Activated CD4-positive, alpha-beta T cell treated with anti-CD3 and anti-CD28 coated beads, Interleukin-2, amount 10 ng/mL, durations not matched to agents 7 days and 5 days (primary cell): ENCODE measurements around the gene PDCD6IP. TPM values are rescaled to one million over a fixed set of nuclear protein-coding genes. Genes with fewer than 3 reads are reported as not detected.
"Not testable (repeated sequence)": the region's sequence is repeated elsewhere in the genome, so short reads cannot be mapped to it uniquely, and the experiment has no call there.

Experiments used
- CTCF ChIA-PET: fragments of 350-600 bp; sonication (Branson Sonifier 250); formaldehyde crosslinking; loops from one replicate; lab custom pipeline; 2021; ENCODE audit warnings: antibody characterized with exemption; lab: Charles Lee
- POLR2A ChIA-PET: fragments of 350-600 bp; sonication (Branson Sonifier 250); formaldehyde crosslinking; loops from one replicate; lab custom pipeline; 2021; ENCODE audit warnings: antibody characterized with exemption; lab: Charles Lee
- DNase-seq: peaks from one replicate; pipeline ENCODE4 v3.0.0-alpha.2; 2020
- H3K27ac Mint-ChIP-seq: one replicate; pipeline ENCODE4 v1.8.0; 2021; ENCODE audit warnings: mild to moderate bottlenecking, moderate library complexity, mixed read lengths
- H3K27me3 Mint-ChIP-seq: one replicate; pipeline ENCODE4 v1.8.0; 2021; ENCODE audit warnings: mixed read lengths
- H3K36me3 Mint-ChIP-seq: one replicate; pipeline ENCODE4 v1.8.0; 2021; ENCODE audit warnings: low read depth, mixed read lengths
- H3K4me1 Mint-ChIP-seq: one replicate; pipeline ENCODE4 v1.8.0; 2021; ENCODE audit warnings: mixed read lengths
- H3K4me3 Mint-ChIP-seq: one replicate; pipeline ENCODE4 v1.8.0; 2021; ENCODE audit warnings: mild to moderate bottlenecking, moderate library complexity, mixed read lengths
- H3K9me3 Mint-ChIP-seq: one replicate; pipeline ENCODE4 v1.8.0; 2021; ENCODE audit warnings: mixed read lengths
- total RNA-seq, 2 experiments: library from RNA; stranded (reverse); gene quantifications; one replicate each; pipeline ENCODE4 v1.2.3, GENCODE V29; 2021

Gene PDCD6IP
- 100 to 1,000 TPM; 164 to 193 TPM for total RNA-seq

- H3K4me1 Mint-ChIP-seq: peaks cover 52% of the 10 kb centered on the region
- H3K27ac Mint-ChIP-seq: peak within 1 kb of the TSS; percentile 97
- peaks cover 28% of the 10 kb centered on the region for H3K36me3 Mint-ChIP-seq
- peak; percentile 90 for DNase-seq
- ChIA-PET CTCF (interaction anchor here (0.6 to 1.9 kb wide), 6 partner anchors 8 to 729 kb away, joined by 3 to 13 read pairs (median 3); no protein-coding TSS in a partner anchor), POLR2A (interaction anchor here (0.5 to 0.6 kb wide), 3 partner anchors 152 to 365 kb away, joined by 3 to 11 read pairs (median 6); no protein-coding TSS in a partner anchor)
- H3K4me3 Mint-ChIP-seq: peak within 1 kb of the TSS; percentile 96
- peaks cover 5% of the 10 kb centered on the region for H3K9me3 Mint-ChIP-seq
- H3K27me3 Mint-ChIP-seq: no peaks in the 10 kb centered on the region
Measured at GRCh38 chr3:33798418-33799201, at the start of gene PDCD6IP. Gene PDCD6IP (plus strand): TSS chr3:33798630. CDS start chr3:33798729, 99 bp downstream.

GRCh38 chr3:33749546-33750210, 48.8 kb upstream of the PDCD6IP start:
- no peaks in the 10 kb centered on the region for H3K4me1 Mint-ChIP-seq
- H3K36me3 Mint-ChIP-seq: peaks cover 4% of the 10 kb centered on the region
- DNase-seq: no peak
- no peak overlapping the region for H3K27ac Mint-ChIP-seq
- POLR2A ChIA-PET: no interaction called here
- H3K27me3 Mint-ChIP-seq: peaks cover 2% of the 10 kb centered on the region
- H3K9me3 Mint-ChIP-seq: peaks cover 11% of the 10 kb centered on the region
- CTCF ChIA-PET: no interaction called here
- H3K4me3 Mint-ChIP-seq: no peak overlapping the region

GRCh38 chr3:33750211-33750548, 48.2 kb upstream of the PDCD6IP start:
- Mint-ChIP-seq H3K4me1 (no peaks in the 10 kb centered on the region), H3K4me3 (no peak overlapping the region), H3K36me3 (peaks cover 4% of the 10 kb centered on the region), H3K9me3 (peaks cover 16% of the 10 kb centered on the region), H3K27me3 (peaks cover 2% of the 10 kb centered on the region), H3K27ac (no peak overlapping the region)
- ChIA-PET POLR2A (no interaction called here), CTCF (interaction anchor here (0.6 kb wide), 1 partner anchor 377 kb away, joined by 3 read pairs; no protein-coding TSS in a partner anchor)
- no peak for DNase-seq

- H3K4me3 Mint-ChIP-seq: no peak overlapping the region
- H3K27ac Mint-ChIP-seq: no peak overlapping the region
- no peaks in the 10 kb centered on the region for H3K4me1 Mint-ChIP-seq
- peaks cover 2% of the 10 kb centered on the region for H3K27me3 Mint-ChIP-seq
- H3K36me3 Mint-ChIP-seq: peaks cover 4% of the 10 kb centered on the region
- ChIA-PET POLR2A (interaction anchor here (0.6 kb wide), 1 partner anchor 394 kb away, joined by 4 read pairs; no protein-coding TSS in a partner anchor), CTCF (interaction anchor here (0.6 kb wide), 1 partner anchor 745 kb away, joined by 6 read pairs; no protein-coding TSS in a partner anchor)
- DNase-seq: no peak
- peaks cover 16% of the 10 kb centered on the region for H3K9me3 Mint-ChIP-seq
Measured at GRCh38 chr3:33751336-33751735, 47.1 kb upstream of the PDCD6IP start.

- H3K9me3 Mint-ChIP-seq: peaks cover 19% of the 10 kb centered on the region
Measured at GRCh38 chr3:33754391-33754790, 44.0 kb upstream of the PDCD6IP start.

GRCh38 chr3:33758281-33758680, 40.1 kb upstream of the PDCD6IP start:
- CTCF ChIA-PET: no interaction called here
- H3K4me1 Mint-ChIP-seq: peaks cover 1% of the 10 kb centered on the region

More at GRCh38 chr3:33754391-33754790, 44.0 kb upstream of the PDCD6IP start:
- DNase-seq, H3K4me3 Mint-ChIP-seq, CTCF ChIA-PET, H3K27me3 Mint-ChIP-seq, H3K27ac Mint-ChIP-seq, H3K36me3 Mint-ChIP-seq, H3K4me1 Mint-ChIP-seq, POLR2A ChIA-PET: not testable (repeated sequence)

GRCh38 chr3:33758864-33759263, 39.6 kb upstream of the PDCD6IP start:
- POLR2A ChIA-PET: no interaction called here
- Mint-ChIP-seq H3K4me3 (no peak overlapping the region), H3K27me3 (peaks cover 6% of the 10 kb centered on the region), H3K4me1 (peaks cover 1% of the 10 kb centered on the region), H3K36me3 (peaks cover 4% of the 10 kb centered on the region), H3K9me3 (peaks cover 15% of the 10 kb centered on the region), H3K27ac (no peak overlapping the region)
- no peak for DNase-seq
- CTCF ChIA-PET: no interaction called here

More at GRCh38 chr3:33758281-33758680, 40.1 kb upstream of the PDCD6IP start:
- Mint-ChIP-seq H3K27me3 (peaks cover 5% of the 10 kb centered on the region), H3K9me3 (peaks cover 15% of the 10 kb centered on the region), H3K27ac (no peak overlapping the region), H3K4me3 (no peak overlapping the region), H3K36me3 (peaks cover 4% of the 10 kb centered on the region)
- POLR2A ChIA-PET: no interaction called here
- DNase-seq: no peak

- POLR2A ChIA-PET: no interaction called here
- CTCF ChIA-PET: interaction anchor here (0.6 to 0.7 kb wide), 2 partner anchors 8 to 163 kb away, joined by 3 to 6 read pairs; no protein-coding TSS in a partner anchor
- Mint-ChIP-seq H3K4me3 (no peak overlapping the region), H3K36me3 (no peaks in the 10 kb centered on the region), H3K4me1 (no peaks in the 10 kb centered on the region), H3K27me3 (peaks cover 6% of the 10 kb centered on the region), H3K27ac (no peak overlapping the region), H3K9me3 (no peaks in the 10 kb centered on the region)
- DNase-seq: no peak
Measured at GRCh38 chr3:33768578-33769330, 29.7 kb upstream of the PDCD6IP start.

- no peaks in the 10 kb centered on the region for H3K9me3 Mint-ChIP-seq
- ChIA-PET CTCF (interaction anchor here (2.2 kb wide), 1 partner anchor 13 kb away, joined by 12 read pairs; no protein-coding TSS in a partner anchor), POLR2A (no interaction called here)
- DNase-seq: no peak
- no peak overlapping the region for H3K27ac Mint-ChIP-seq
- no peak overlapping the region for H3K4me3 Mint-ChIP-seq
- H3K27me3 Mint-ChIP-seq: peaks cover 2% of the 10 kb centered on the region
- H3K4me1 Mint-ChIP-seq: no peaks in the 10 kb centered on the region
- no peaks in the 10 kb centered on the region for H3K36me3 Mint-ChIP-seq
Measured at GRCh38 chr3:33773637-33774036, 24.8 kb upstream of the PDCD6IP start.

GRCh38 chr3:33775363-33775762, 23.1 kb upstream of the PDCD6IP start:
- no peaks in the 10 kb centered on the region for H3K9me3 Mint-ChIP-seq
- no peak for DNase-seq
- H3K4me1 Mint-ChIP-seq: no peaks in the 10 kb centered on the region
- H3K27me3 Mint-ChIP-seq: peaks cover 2% of the 10 kb centered on the region
- CTCF ChIA-PET: interaction anchor here (1.0 to 2.2 kb wide), 4 partner anchors 9 to 335 kb away, joined by 3 to 12 read pairs (median 6); partner anchors contain the start of gene UBP1
- no peak overlapping the region for H3K27ac Mint-ChIP-seq
- POLR2A ChIA-PET: no interaction called here
- no peak overlapping the region for H3K4me3 Mint-ChIP-seq
- no peaks in the 10 kb centered on the region for H3K36me3 Mint-ChIP-seq

GRCh38 chr3:33777996-33778395, 20.4 kb upstream of the PDCD6IP start:
- Mint-ChIP-seq H3K36me3 (no peaks in the 10 kb centered on the region), H3K9me3 (no peaks in the 10 kb centered on the region), H3K4me3 (no peak overlapping the region), H3K27ac (no peak overlapping the region), H3K27me3 (peaks cover under 1% of the 10 kb centered on the region), H3K4me1 (no peaks in the 10 kb centered on the region)
- POLR2A ChIA-PET: no interaction called here
- CTCF ChIA-PET: interaction anchor here (0.6 to 1.4 kb wide), 3 partner anchors 9 to 406 kb away, joined by 4 to 11 read pairs (median 5); no protein-coding TSS in a partner anchor
- DNase-seq: no peak

GRCh38 chr3:33779751-33780150, 18.7 kb upstream of the PDCD6IP start:
- Mint-ChIP-seq H3K4me1 (no peaks in the 10 kb centered on the region), H3K4me3 (no peak overlapping the region), H3K36me3 (no peaks in the 10 kb centered on the region), H3K27ac (no peak overlapping the region), H3K27me3 (peaks cover 3% of the 10 kb centered on the region), H3K9me3 (no peaks in the 10 kb centered on the region)
- POLR2A ChIA-PET: no interaction called here
- no peak for DNase-seq
- CTCF ChIA-PET: no interaction called here
